Astrocyte of the hippocampus (primary cell): Measurements from ENCODE around the gene PRKAR2A.

ENCODE experiments used
- DNase-seq: peaks from one replicate; pipeline ENCODE4 v3.0.0; 2011; ENCODE audit warnings: low read depth, low spot score

The PRKAR2A gene

GRCh38 chr3:48847504-48848423 lies at the start of gene PRKAR2A:
TSS of gene PRKAR2A (minus strand) at chr3:48847874. CDS start at chr3:48847596, 278 bp downstream.
- peak; percentile 97 for DNase-seq

DNA sequence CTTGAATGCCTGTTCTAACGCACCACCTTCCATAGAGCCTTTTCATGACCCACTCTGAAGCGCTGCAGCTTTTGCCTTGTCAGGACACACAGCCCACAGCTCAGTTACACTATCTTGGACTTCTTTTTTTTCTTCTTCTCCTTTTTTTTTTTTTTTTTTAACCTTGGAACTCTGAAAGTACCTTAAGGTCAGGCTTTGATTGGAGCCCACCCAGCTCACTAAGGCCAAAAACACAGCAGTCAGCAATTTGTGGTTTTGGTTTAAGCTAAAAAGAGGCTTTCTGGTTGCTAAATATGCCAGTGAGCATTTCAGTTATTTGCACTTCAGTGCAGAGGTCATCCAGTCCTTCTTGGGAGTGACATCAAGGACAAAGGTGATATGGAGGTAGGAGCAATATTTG lies 49.3 kb upstream of the PRKAR2A start:
- peak; percentile 44 for DNase-seq

DNA sequence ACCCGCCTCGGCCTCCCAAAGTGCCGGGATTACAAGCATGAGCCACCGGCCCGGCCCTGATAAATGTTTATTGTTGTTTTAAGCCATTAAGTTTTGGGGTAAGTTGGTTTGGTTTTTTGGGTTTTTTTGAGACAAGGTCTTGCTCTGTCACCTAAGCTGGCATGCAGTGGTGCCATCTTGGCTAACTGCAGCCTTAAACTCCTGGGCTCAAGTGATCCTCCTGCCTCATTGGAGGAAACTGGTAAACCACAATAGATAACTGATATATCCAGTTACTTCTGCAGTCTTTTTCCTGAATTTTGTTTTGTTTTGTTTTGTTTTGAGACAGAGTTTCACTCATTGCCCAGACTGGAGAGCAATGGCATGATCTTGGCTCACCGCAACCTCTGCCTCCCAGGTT lies 46.8 kb upstream of the PRKAR2A start:
- no peak for DNase-seq

DNA sequence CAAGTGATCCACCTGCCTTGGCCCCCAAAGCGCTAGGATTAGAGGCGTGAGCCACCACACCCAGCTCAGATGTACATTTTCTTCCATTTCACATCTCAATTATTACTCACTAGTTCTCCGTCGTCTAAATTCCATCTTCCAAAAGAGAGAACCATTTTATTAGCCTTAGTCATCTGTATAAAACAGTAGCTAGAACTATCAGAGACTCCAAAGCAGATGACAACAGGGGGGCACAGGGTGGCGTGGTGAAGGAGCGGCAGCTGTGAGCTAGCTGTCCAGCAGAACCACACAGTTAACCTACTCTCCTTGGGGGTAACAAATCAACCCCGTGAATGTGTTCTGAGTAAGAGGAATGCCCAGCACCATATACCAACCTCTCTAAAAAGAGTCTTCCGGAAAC lies 43.9 kb upstream of the PRKAR2A start:
- peak; percentile 4 for DNase-seq

- DNase-seq: no peak
These were observed 38.1 kb upstream of the PRKAR2A start for GRCh38 chr3:48885753-48886152.

DNA sequence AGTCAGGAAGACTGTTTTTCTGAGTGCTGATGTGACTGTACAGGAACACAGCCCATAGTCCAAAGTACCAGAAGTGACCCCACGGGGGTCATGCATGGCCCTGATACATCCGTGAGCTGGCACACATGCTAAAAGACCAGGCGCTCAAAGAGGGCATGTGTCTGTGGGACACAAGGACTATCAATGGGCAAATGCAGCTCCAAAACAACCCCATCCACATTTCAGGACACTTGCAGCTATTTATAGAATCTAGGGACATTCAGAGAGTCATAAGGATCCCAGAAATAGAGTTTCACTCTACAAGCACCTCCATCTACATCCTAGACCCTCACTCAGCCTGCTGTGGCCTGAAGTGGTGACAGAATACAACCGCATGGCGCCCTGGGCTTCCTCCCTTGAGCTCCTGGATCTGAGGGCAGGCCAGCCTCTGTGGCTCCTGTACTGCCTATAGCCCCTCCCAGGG lies 34.0 kb upstream of the PRKAR2A start:
- DNase-seq: no peak

DNA sequence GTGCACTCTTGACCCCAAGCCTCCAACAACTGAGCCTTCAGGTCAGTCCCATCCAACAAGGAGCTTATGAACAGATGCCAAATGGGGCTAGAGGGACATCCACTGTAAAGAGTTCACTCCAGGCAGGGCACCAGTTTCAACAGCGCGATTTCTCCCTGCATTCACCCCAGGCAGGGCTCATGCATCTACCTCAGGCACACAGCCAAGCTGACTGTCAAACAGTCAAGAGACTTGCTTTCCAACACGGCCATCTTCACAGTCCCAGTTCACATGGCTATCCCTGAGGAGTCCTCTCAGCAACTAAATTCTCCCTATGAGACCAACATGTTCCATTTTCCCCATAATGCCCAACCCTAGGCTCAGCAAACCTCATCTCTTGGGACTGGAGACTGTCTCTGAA lies 33.3 kb upstream of the PRKAR2A start:
- DNase-seq: no peak

DNA sequence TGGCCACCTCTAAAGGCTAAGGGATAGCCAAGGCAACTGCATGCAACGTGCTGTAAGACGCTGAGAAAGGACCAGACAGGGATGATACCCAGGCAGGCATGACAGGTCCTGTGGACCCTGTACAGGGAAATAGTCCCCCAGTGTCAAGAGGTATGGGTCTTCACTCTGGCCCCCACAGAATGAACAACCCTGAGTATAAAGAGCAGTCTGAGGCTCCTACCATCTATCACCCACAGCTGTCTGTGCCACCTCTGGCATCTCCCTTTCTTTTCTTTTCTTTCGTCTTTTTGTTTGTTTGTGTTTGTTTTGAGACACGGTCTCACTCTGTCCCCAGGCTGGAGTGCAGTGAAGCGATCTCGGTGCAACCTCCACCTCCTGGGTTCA lies 32.3 kb upstream of the PRKAR2A start:
- no peak for DNase-seq

GRCh38 chr3:48879307-48879993 lies 31.8 kb upstream of the PRKAR2A start:
- no peak for DNase-seq

DNA sequence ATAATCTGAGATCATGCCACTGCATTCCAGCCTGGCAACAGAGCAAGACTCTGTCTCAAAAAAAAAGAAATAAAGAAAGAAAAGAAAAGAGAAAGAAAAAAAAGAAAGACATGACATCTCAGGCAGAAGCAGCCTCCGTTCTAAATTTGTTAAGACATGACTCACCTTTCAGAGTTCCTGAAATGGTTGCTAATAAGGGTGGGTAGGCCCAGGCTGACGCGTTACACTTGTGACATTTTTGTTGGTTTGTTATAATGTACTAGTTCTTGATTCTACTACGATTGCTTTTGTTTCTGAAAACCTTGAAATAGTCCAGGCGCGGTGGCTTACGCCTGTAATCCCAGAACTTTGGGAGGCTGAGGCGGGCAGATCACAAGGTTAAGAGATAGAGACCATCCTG lies 30.0 kb upstream of the PRKAR2A start:
- DNase-seq: peak; percentile 28

- DNase-seq: no peak
These were observed 15.4 kb upstream of the PRKAR2A start for GRCh38 chr3:48863122-48863521.

- no peak for DNase-seq
These were observed 11.5 kb upstream of the PRKAR2A start for GRCh38 chr3:48859206-48859605.

GRCh38 chr3:48858709-48859108 lies 11.0 kb upstream of the PRKAR2A start:
- DNase-seq: no peak

DNA sequence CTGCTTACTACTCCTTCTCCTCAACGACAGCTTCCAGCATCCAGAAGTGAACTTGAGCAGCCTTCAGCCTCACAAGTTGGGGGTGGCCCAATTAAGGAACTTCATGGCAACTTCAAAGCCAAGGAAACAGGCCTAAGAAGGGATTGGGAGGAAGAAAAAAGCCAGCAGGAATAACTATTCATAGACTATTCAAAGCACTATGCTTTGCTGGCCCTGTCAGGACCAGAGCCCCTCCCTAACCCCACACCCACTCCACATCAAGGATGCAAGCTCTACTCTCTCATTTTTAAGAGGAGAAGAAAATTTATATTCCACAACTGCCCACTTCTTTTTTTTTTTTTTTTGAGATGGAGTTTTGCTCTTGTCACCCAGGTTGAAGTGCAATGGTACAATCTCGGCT lies 10.0 kb upstream of the PRKAR2A start:
- no peak for DNase-seq

- DNase-seq: no peak
These were observed 8.8 kb upstream of the PRKAR2A start for GRCh38 chr3:48856469-48856868.

DNA sequence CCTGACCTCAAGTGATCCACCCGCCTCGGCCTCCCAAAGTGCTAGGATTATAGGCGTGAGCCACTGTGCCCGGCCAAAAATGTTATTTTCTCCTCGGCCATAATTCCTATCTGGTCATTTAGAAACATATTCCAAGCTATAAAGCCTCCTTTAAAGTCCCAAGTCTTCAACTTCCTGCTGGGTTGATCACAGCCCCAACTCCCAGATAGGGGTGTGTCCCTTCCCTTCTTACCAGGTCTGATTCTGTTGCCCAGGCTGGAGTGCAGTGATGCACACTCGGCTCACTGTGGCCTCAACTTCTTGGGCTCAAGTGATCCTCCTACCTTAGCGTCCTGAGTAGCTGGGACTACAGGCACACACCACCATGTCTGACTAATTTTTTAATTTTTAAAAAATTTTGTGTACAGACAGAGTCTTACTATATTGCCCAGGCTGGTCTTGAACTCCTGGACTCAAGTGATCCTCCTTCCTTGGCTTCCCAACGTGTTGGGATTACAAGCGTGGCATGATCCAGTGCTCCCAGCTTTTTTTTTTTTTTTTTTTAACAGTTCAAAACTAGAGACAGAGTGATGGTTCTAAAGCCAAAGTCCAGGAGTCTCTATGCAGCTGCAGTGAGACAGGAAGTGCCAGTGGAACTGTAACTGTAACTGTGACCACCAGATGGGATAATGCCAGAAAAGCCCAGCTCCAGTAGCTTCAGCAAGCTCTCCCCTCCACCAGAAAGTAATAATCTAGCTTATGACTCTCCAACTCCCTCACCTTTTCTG lies 8.2 kb upstream of the PRKAR2A start:
- DNase-seq: no peak

DNA sequence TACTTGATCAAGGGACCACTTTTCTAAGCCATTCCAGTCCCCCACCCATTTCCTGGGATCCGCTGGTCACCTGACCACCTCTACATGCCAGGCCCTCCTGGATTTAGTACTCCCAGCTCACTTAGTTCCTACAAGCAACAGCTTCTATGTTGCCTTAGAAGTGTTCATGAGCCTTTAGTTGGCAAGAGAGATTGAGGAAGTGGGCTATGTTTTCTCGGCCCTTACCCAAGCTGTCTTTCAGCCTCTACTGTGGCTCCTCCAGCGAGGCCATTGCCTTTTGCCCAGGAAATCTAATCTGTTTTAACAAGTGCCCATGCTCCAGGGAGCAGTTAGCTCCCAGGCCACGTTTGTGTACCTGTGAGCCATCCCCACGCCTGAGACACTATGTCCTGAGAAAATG lies 4.5 kb upstream of the PRKAR2A start:
- no peak for DNase-seq

DNA sequence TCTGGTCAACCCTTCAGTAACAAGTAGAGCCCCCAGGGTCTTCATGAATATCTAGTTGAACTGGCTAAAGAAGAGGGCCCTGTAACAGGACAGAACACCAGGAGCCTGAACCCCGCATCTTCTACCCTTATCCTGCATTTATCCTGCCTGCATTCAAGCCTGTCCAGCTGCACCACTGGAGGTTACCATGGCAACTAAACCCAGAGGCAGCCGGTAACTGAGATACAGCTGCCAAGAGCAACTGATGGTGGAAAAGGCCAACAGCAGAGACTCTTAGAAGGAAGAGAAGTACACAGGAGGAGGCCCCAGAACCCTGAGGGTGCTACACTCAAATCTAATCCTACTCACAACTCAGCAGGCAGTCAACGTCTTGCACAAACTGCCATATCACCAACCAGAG lies 3.7 kb upstream of the PRKAR2A start:
- peak; percentile 72 for DNase-seq

GRCh38 chr3:48848816-48849515 lies 1.3 kb upstream of the PRKAR2A start:
- DNase-seq: no peak

DNA sequence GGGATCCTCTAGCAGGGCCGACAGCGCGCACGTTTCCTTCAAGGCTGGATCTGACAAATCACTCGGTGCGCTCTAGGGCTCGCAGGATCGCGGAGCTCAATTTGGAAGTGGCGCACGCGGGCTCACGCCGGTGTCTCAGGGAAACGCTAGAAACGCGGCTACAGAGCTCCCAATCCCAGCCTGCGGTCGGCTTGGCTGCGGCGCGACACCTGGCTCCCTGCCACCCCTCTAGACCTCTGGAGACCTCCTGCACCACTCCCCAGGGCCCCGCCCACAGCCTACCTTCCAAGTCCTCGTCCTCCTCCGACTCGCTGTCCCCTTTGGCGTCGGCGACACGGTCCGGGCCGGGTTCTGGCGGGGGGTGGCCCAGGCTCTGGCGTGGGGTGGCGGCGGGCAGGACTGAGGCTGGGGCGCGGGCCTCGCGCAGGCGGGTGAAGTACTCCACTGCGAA lies 596 bp downstream of the PRKAR2A start:
- peak; percentile 90 for DNase-seq

DNA sequence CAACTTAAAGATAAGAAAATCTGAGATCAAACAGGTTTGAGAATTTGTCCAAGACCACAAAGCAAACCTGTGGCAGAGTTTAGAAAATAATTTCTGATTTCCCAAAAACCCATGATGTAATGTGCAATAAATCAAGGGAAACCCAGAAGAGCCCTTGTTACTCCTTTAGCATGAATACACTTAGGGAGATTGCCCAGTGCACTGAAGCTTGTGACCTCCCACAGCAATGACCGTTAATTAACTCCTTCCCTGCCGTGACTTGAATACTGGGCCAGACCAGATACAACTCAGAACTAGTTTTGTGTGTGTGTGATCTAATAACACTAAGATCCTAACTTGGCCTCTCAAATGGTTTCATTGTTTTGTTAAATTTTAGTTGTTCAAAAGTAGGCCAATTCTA lies 2.5 kb downstream of the PRKAR2A start:
- peak; percentile 35 for DNase-seq
